GM12878 (cell line): Measurements from ENCODE around the gene MOG. TPM values are rescaled to one million over a fixed set of nuclear protein-coding genes. Genes with fewer than 3 reads are reported as not detected.
A peak's percentile ranks its signal among the peaks of the same experiment; 100 is the strongest.

ENCODE experiments used
- BCLAF1 ChIP-seq: fragments of 450-650 bp; IDR thresholded peaks from 2 replicates; pipeline ENCODE4 v1.6.1; 2017; ENCODE audit warnings: antibody characterized with exemption, mild to moderate bottlenecking, moderate library complexity
- NR2F1 ChIP-seq: fragments of 450-650 bp; conservative IDR thresholded peaks from 2 replicates; pipeline ENCODE4 v1.6.1; 2017; ENCODE audit warnings: mild to moderate bottlenecking
- RUNX3 ChIP-seq: IDR thresholded peaks from 2 replicates; pipeline ENCODE4 v1.6.1; 2012; ENCODE audit warnings: low read length, inconsistent platforms
- SMARCA5 ChIP-seq: fragments of 450-650 bp; IDR thresholded peaks from 2 replicates; pipeline ENCODE4 v1.6.1; 2017; ENCODE audit warnings: mild to moderate bottlenecking
- STAT3 ChIP-seq: IDR thresholded peaks from 2 replicates; pipeline ENCODE4 v1.6.1; 2011; ENCODE audit warnings: low read depth, low read length, improper control_type of control experiment
- ZBTB4 ChIP-seq: fragments of 450-650 bp; formaldehyde crosslinking; IDR thresholded peaks from 2 replicates; pipeline ENCODE4 v1.4.0; 2022; ENCODE audit warnings: mild to moderate bottlenecking, moderate library complexity
- polyA plus RNA-seq, 11 experiments: library from polyadenylated mRNA; depleted of rRNA in 4 of 11; unstranded in 6 of 11; stranded (reverse) in 5 of 11; fragments of >200 nt; fragmentation: Nextera tagmentation in 4 of 11; fragmentation: Illumina TruSeq in 1 of 11; extraction: Ambion mirVana in 4 of 11; extraction: Trizol in 1 of 11; gene quantifications; 1 replicate in 1 of 11; 2 replicates in 10 of 11; pipeline versions ENCODE4 v1.2.1 to v1.2.3, GENCODE V29; 2011 to 2016; ENCODE audit warnings: inconsistent platforms in 2 of 11, missing spikeins in 2 of 11, low read depth in 1 of 11
- total RNA-seq, 4 experiments: library from RNA; depleted of rRNA in 3 of 4; stranded (reverse); fragments of >200 nt in 3 of 4; fragmentation: Illumina TruSeq in 1 of 4; extraction: Trizol in 1 of 4; gene quantifications; 2 replicates each; pipeline versions ENCODE4 v1.2.1 to v1.2.3, GENCODE V29; 2013 to 2021

MOG gene
- total and polyA plus RNA-seq, 10 of the 15 experiments (the other 5 are each of a cell fraction or from before 2014, with no cell fraction given) = not detected

- TF ChIP-seq ZBTB4 (CRISPR knock-in tag) (no peak), SMARCA5 (0 out of 2 replicates have a peak, but pooled peaks have one; percentile 37), STAT3 (no peak), RUNX3 (no peak), NR2F1 (peak; percentile 62), BCLAF1 (no peak)
These were observed 45.7 kb downstream of the MOG start (continued) for GRCh38 chr6:29702519-29703103.
